ENCODE measurements around the gene PPM1F. TPM values are rescaled to one million over a fixed set of nuclear protein-coding genes. Genes with fewer than 3 reads are reported as not detected.

Gene PPM1F
- total and polyA plus RNA-seq, 10 of the 15 experiments (the other 5 are each of a cell fraction or from before 2014, with no cell fraction given), result 0.55 to 26.3 (median 9.7) TPM

GRCh38 chr22:21909871-21910270 is 42.8 kb downstream of the PPM1F start (continued):
- TF ChIP-seq, protein P1, sequence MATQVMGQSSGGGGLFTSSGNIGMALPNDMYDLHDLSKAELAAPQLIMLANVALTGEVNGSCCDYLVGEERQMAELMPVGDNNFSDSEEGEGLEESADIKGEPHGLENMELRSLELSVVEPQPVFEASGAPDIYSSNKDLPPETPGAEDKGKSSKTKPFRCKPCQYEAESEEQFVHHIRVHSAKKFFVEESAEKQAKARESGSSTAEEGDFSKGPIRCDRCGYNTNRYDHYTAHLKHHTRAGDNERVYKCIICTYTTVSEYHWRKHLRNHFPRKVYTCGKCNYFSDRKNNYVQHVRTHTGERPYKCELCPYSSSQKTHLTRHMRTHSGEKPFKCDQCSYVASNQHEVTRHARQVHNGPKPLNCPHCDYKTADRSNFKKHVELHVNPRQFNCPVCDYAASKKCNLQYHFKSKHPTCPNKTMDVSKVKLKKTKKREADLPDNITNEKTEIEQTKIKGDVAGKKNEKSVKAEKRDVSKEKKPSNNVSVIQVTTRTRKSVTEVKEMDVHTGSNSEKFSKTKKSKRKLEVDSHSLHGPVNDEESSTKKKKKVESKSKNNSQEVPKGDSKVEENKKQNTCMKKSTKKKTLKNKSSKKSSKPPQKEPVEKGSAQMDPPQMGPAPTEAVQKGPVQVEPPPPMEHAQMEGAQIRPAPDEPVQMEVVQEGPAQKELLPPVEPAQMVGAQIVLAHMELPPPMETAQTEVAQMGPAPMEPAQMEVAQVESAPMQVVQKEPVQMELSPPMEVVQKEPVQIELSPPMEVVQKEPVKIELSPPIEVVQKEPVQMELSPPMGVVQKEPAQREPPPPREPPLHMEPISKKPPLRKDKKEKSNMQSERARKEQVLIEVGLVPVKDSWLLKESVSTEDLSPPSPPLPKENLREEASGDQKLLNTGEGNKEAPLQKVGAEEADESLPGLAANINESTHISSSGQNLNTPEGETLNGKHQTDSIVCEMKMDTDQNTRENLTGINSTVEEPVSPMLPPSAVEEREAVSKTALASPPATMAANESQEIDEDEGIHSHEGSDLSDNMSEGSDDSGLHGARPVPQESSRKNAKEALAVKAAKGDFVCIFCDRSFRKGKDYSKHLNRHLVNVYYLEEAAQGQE (IDR thresholded peaks at IDR 0.05; ENCODE audit: low read depth, low read length), result no peak
- no peak for TF ChIP-seq PBX3 (IDR thresholded peaks at IDR 0.05; ENCODE audit: insufficient replicate concordance, low read depth, low read length)
- no peak for TF ChIP-seq MEF2B (IDR thresholded peaks at IDR 0.05; ENCODE audit: partially characterized antibody, poor library complexity, severe bottlenecking)

- Histone ChIP-seq H3K4me2 (ENCODE audit: control insufficient read depth, insufficient read depth) (no peak overlapping the region), H4K20me1 (ENCODE audit: control insufficient read depth, insufficient read depth) (no peaks in the 10 kb centered on the region), H3K27ac (ENCODE audit: control insufficient read depth, insufficient read depth) (no peak overlapping the region), H3K36me3 (ENCODE audit: control insufficient read depth in 2 of 2, insufficient read depth in 2 of 2, low read length in 1 of 2) (no peaks in the 10 kb centered on the region), H3K4me3 (no peak overlapping the region), H3K9me3 (replicated peaks; ENCODE audit: control insufficient read depth, insufficient read depth, low read length) (no peaks in the 10 kb centered on the region), H3K27me3 (replicated peaks in 1 of 2; ENCODE audit: control insufficient read depth in 2 of 2, insufficient read depth in 2 of 2, low read length in 1 of 2) (no peaks in the 10 kb centered on the region; a peak in 1 of 4 replicates), H3K79me2 (ENCODE audit: control insufficient read depth, insufficient read depth, low read length) (no peaks in the 10 kb centered on the region), H3K4me1 (ENCODE audit: control insufficient read depth, insufficient read depth, low read length) (no peaks in the 10 kb centered on the region), H2AFZ (ENCODE audit: control insufficient read depth, low read depth, low read length) (no peak overlapping the region), H3K9ac (ENCODE audit: control insufficient read depth, insufficient read depth, low read length) (no peak overlapping the region)
- FAIRE-seq (no peak), ATAC-seq (no peak), DNase-seq (ENCODE audit: low read depth, low spot score) (no peak)
- RAD21 ChIA-PET (ENCODE audit: unreplicated experiment), result interaction anchor here (0.6 to 1.2 kb wide), 2 partner anchors 159 to 194 kb away, joined by 3 to 4 read pairs; no protein-coding TSS in a partner anchor
- intact Hi-C loops (cut with micrococcal nuclease; ENCODE audit: unreplicated experiment) (no loop called here), in situ Hi-C loops (cut with MboI) (no loop called here)
- CTCF ChIA-PET, result interaction anchor here (0.5 to 1.5 kb wide), 3 partner anchors 10 to 194 kb away, joined by 3 read pairs; no protein-coding TSS in a partner anchor
- no TSS peak for BruUV-seq (replicated peaks)
- TF ChIP-seq CREM (IDR thresholded peaks at IDR 0.05; ENCODE audit: low read depth), result no peak
- no peak for TF ChIP-seq KDM1A (IDR thresholded peaks at IDR 0.05; ENCODE audit: borderline replicate concordance)
- no peak for TF ChIP-seq ZSCAN29 (IDR thresholded peaks at IDR 0.05)
- no peak for TF ChIP-seq TARDBP (IDR thresholded peaks at IDR 0.05; ENCODE audit: borderline replicate concordance)
- TF ChIP-seq EZH2 (IDR thresholded peaks at IDR 0.05; ENCODE audit: borderline replicate concordance, control insufficient read depth, low read depth, low read length), result no peak
- no peak for TF ChIP-seq RAD51 (IDR thresholded peaks at IDR 0.05)
- TF ChIP-seq IRF5 (IDR thresholded peaks at IDR 0.05; ENCODE audit: borderline replicate concordance), result no peak
- TF ChIP-seq PBX3 (IDR thresholded peaks at IDR 0.05; ENCODE audit: insufficient replicate concordance, low read depth, low read length), result no peak
- TF ChIP-seq HDAC6 (IDR thresholded peaks at IDR 0.05; ENCODE audit: unreplicated experiment), result no peak
- TF ChIP-seq JUNB (IDR thresholded peaks at IDR 0.05), result no peak
- no peak for TF ChIP-seq SREBF2 (IDR thresholded peaks at IDR 0.05; ENCODE audit: low read length)
- SMC1A ChIA-PET (ENCODE audit: uncharacterized antibody, unreplicated experiment), result no interaction called here
- POLR2A ChIA-PET, result no interaction called here
- WGBS (ENCODE audit: insufficient coverage, insufficient replicate concordance, low lambda C conversion rate, missing lambda C conversion rate), result 47% methylated on average over 7 of the region's 7 CpGs
Measured at GRCh38 chr22:21907638-21908522, 44.8 kb downstream of the PPM1F start.

All from GM12878 (cell line).